Caco-2 (cell line): Measurements from ENCODE around the gene NUFIP2. TPM values are rescaled to one million over a fixed set of nuclear protein-coding genes. Genes with fewer than 3 reads are reported as not detected.

Experiments
- BruUV-seq: library from RNA; stranded (reverse); fragments of 400-500 nt; replicated peaks from 2 replicates; lab custom pipeline; 2021; lab: Mats Ljungman, UMichigan
- CTCF ChIA-PET: fragments of 300-600 bp; sonication (Branson Sonifier 250); formaldehyde crosslinking; loops from one replicate; lab custom pipeline; 2022; ENCODE audit warnings: antibody characterized with exemption; lab: Charles Lee
- POLR2A ChIA-PET: fragments of 300-600 bp; sonication (Branson Sonifier 250); formaldehyde crosslinking; loops from one replicate; lab custom pipeline; 2022; ENCODE audit warnings: antibody characterized with exemption; lab: Charles Lee
- DNase-seq, 2 experiments: peaks; one replicate each; pipeline versions ENCODE4 v3.0.0 to v3.0.0-alpha.2; 2020 to 2022
- H3K27me3 ChIP-seq: replicated peaks from 2 replicates; pipeline ENCODE4 v1.6.0; 2011; ENCODE audit warnings: low read length; ENCODE audit not compliant: control insufficient read depth, insufficient read depth
- H3K36me3 ChIP-seq: 2 replicates; pipeline ENCODE4 v1.5.1; 2011; ENCODE audit warnings: low read length; ENCODE audit not compliant: control insufficient read depth, insufficient read depth
- H3K4me1 ChIP-seq: fragments of 250-450 bp; sonication (Bioruptor Pico); 2 replicates; pipeline ENCODE4 v1.5.1; 2020; ENCODE audit warnings: mild to moderate bottlenecking
- H3K4me3 ChIP-seq: 2 replicates; pipeline ENCODE4 v1.5.1; 2011; ENCODE audit warnings: low read depth, mild to moderate bottlenecking, control low read depth, low read length
- H3K9me3 ChIP-seq: fragments of 250-450 bp; sonication (Bioruptor Pico); 2 replicates; pipeline ENCODE4 v1.5.1; 2020; ENCODE audit warnings: mild to moderate bottlenecking, moderate library complexity
- H3K27ac Mint-ChIP-seq: one replicate; pipeline ENCODE4 v1.8.0; 2022; ENCODE audit warnings: mixed read lengths; ENCODE audit not compliant: unreplicated experiment
- H3K27me3 Mint-ChIP-seq: one replicate; pipeline ENCODE4 v1.8.0; 2022; ENCODE audit warnings: mixed read lengths; ENCODE audit not compliant: insufficient read depth, unreplicated experiment
- H3K36me3 Mint-ChIP-seq: one replicate; pipeline ENCODE4 v1.8.0; 2022; ENCODE audit warnings: mild to moderate bottlenecking, mixed read lengths; ENCODE audit not compliant: insufficient read depth, unreplicated experiment
- H3K4me1 Mint-ChIP-seq: one replicate; pipeline ENCODE4 v1.8.0; 2022; ENCODE audit warnings: low read depth, mixed read lengths; ENCODE audit not compliant: unreplicated experiment
- H3K4me3 Mint-ChIP-seq: one replicate; pipeline ENCODE4 v1.8.0; 2022; ENCODE audit warnings: mild to moderate bottlenecking, moderate library complexity, mixed read lengths; ENCODE audit not compliant: unreplicated experiment
- H3K9me3 Mint-ChIP-seq: one replicate; pipeline ENCODE4 v1.8.0; 2022; ENCODE audit warnings: mixed read lengths; ENCODE audit not compliant: unreplicated experiment
- CTCF ChIP-seq, 2 experiments: fragments of 200-600 bp in 1 of 2; IDR thresholded peaks; 1 replicate in 1 of 2; 2 replicates in 1 of 2; pipeline versions ENCODE4 v1.5.1 to v1.8.0; 2011 to 2022; ENCODE audit warnings: antibody characterized with exemption in 1 of 2, control low read depth in 1 of 2, inconsistent platforms in 1 of 2, low read depth in 1 of 2, low read length in 1 of 2, mild to moderate bottlenecking in 1 of 2, moderate library complexity in 1 of 2; ENCODE audit not compliant: insufficient read depth in 1 of 2, severe bottlenecking in 1 of 2, unreplicated experiment in 1 of 2
- intact Hi-C: fragments of 100-400 bp; cut with micrococcal nuclease; formaldehyde crosslinking; loops from one replicate; pipeline ENCODE4 v1.10.0; 2022; ENCODE audit not compliant: unreplicated experiment
- total RNA-seq: library from RNA; stranded (reverse); gene quantifications from 2 replicates; pipeline ENCODE4 v1.2.3, GENCODE V29; 2022

NUFIP2 gene
- total RNA-seq, 1 experiment from 2014 or later: 114 TPM

- DNase-seq: no peak
- no TSS peak for BruUV-seq
- Histone ChIP-seq H3K9me3 (no peaks in the 10 kb centered on the region), H3K36me3 (no peaks in the 10 kb centered on the region), H3K27me3 (no peaks in the 10 kb centered on the region), H3K4me3 (no peak overlapping the region), H3K4me1 (no peaks in the 10 kb centered on the region)
- ChIA-PET CTCF (no interaction called here), POLR2A (no interaction called here)
- H3K9me3 Mint-ChIP-seq: no peaks in the 10 kb centered on the region
- no peak overlapping the region for H3K4me3 Mint-ChIP-seq
- no peak overlapping the region for H3K27ac Mint-ChIP-seq
- H3K27me3 Mint-ChIP-seq: no peaks in the 10 kb centered on the region
- TF ChIP-seq CTCF (IDR thresholded peaks at IDR 0.05; ENCODE audit: insufficient read depth in 1 of 2, low read depth in 1 of 2, low read length in 1 of 2, severe bottlenecking in 1 of 2, unreplicated experiment in 1 of 2): no peak
- H3K4me1 Mint-ChIP-seq: no peaks in the 10 kb centered on the region
- no peaks in the 10 kb centered on the region for H3K36me3 Mint-ChIP-seq
- intact Hi-C loops: no loop called here
Measured at GRCh38 chr17:29322363-29322762, 28.4 kb upstream of the NUFIP2 start.

- no peak overlapping the region for H3K27ac Mint-ChIP-seq
- H3K4me1 Mint-ChIP-seq: no peaks in the 10 kb centered on the region
- H3K9me3 ChIP-seq: no peaks in the 10 kb centered on the region
- H3K27me3 ChIP-seq: no peaks in the 10 kb centered on the region
- no peaks in the 10 kb centered on the region for H3K36me3 ChIP-seq
- CTCF ChIA-PET: interaction anchor here (0.7 kb wide), 1 partner anchor 10 kb away, joined by 3 read pairs; the partner anchor contains the start of gene NUFIP2
- no peak overlapping the region for H3K4me3 ChIP-seq
- intact Hi-C loops: no loop called here
- no peak overlapping the region for H3K4me3 Mint-ChIP-seq
- POLR2A ChIA-PET: no interaction called here
- no TSS peak for BruUV-seq
- H3K4me1 ChIP-seq: no peaks in the 10 kb centered on the region
- TF ChIP-seq CTCF (IDR thresholded peaks at IDR 0.05; ENCODE audit: insufficient read depth in 1 of 2, low read depth in 1 of 2, low read length in 1 of 2, severe bottlenecking in 1 of 2, unreplicated experiment in 1 of 2): no peak
- no peaks in the 10 kb centered on the region for H3K27me3 Mint-ChIP-seq
- no peak for DNase-seq
- H3K36me3 Mint-ChIP-seq: no peaks in the 10 kb centered on the region
- H3K9me3 Mint-ChIP-seq: no peaks in the 10 kb centered on the region
Measured at GRCh38 chr17:29303386-29303785, 9.4 kb upstream of the NUFIP2 start.

- Histone ChIP-seq H3K36me3 (no peaks in the 10 kb centered on the region), H3K4me3 (no peak overlapping the region), H3K9me3 (no peaks in the 10 kb centered on the region), H3K4me1 (no peaks in the 10 kb centered on the region), H3K27me3 (no peaks in the 10 kb centered on the region)
- Mint-ChIP-seq H3K27me3 (no peaks in the 10 kb centered on the region), H3K27ac (no peak overlapping the region), H3K4me1 (peaks cover 13% of the 10 kb centered on the region), H3K9me3 (no peaks in the 10 kb centered on the region), H3K36me3 (peaks cover 5% of the 10 kb centered on the region), H3K4me3 (no peak overlapping the region)
- TF ChIP-seq CTCF (IDR thresholded peaks at IDR 0.05; ENCODE audit: insufficient read depth in 1 of 2, low read depth in 1 of 2, low read length in 1 of 2, severe bottlenecking in 1 of 2, unreplicated experiment in 1 of 2): no peak
- no peak for DNase-seq
- POLR2A ChIA-PET: no interaction called here
- CTCF ChIA-PET: no interaction called here
- intact Hi-C loops: no loop called here
- no TSS peak for BruUV-seq
Measured at GRCh38 chr17:29299031-29299430, 5.1 kb upstream of the NUFIP2 start.
